SK-N-SH (cell line): ENCODE results near the gene GDI2. TPM values are rescaled to one million over a fixed set of nuclear protein-coding genes. Genes with fewer than 3 reads are reported as not detected.

ENCODE experiments used
- CTCF ChIA-PET: fragments of 300-600, 350-600 bp; formaldehyde crosslinking; extraction: SDS; loops from one replicate; lab custom pipeline; 2021; lab: Yijun Ruan, JAX
- POLR2A ChIA-PET: fragments of 350-600 bp; sonication (Branson Sonifier 250); formaldehyde crosslinking; extraction: SDS; loops from one replicate; lab custom pipeline; 2020; ENCODE audit warnings: antibody characterized with exemption, inconsistent platforms; lab: Yijun Ruan, JAX
- DNase-seq: peaks from one replicate; pipeline ENCODE4 v3.0.0; 2012
- H2AFZ ChIP-seq: fragments of 200-600 bp; sonication (generic); 2 replicates; pipeline ENCODE4 v1.8.1; 2016; ENCODE audit warnings: antibody characterized with exemption, mild to moderate bottlenecking, low read depth
- H3F3A ChIP-seq: fragments of 200-600 bp; sonication (generic); replicated peaks from 2 replicates; pipeline ENCODE3; 2016; ENCODE audit warnings: antibody characterized with exemption, mild to moderate bottlenecking; ENCODE audit not compliant: insufficient read depth
- H3K27ac ChIP-seq, 2 experiments: fragments of 200-500 bp in 1 of 2; fragments of 200-600 bp in 1 of 2; sonication (Bioruptor generic) in 1 of 2; sonication (generic), shearing (Covaris generic) in 1 of 2; 2 replicates each; pipeline versions ENCODE4 v1.5.1 to v1.6.1; 2014 to 2016; ENCODE audit warnings: low read depth in 2 of 2, inconsistent platforms in 1 of 2, low read length in 1 of 2, mild to moderate bottlenecking in 1 of 2, mixed read lengths in 1 of 2
- H3K27me3 ChIP-seq: fragments of 200-600 bp; sonication (generic), shearing (Covaris generic); 2 replicates; pipeline ENCODE4 v1.6.1; 2016; ENCODE audit warnings: mixed run types; ENCODE audit not compliant: insufficient read depth
- H3K36me3 ChIP-seq, 2 experiments: fragments of 200-500 bp in 1 of 2; fragments of 200-600 bp in 1 of 2; sonication (Bioruptor generic) in 1 of 2; sonication (generic) in 1 of 2; replicated peaks in 1 of 2; 2 replicates each; pipeline versions ENCODE3 to v1.5.1; 2014 to 2016; ENCODE audit warnings: low read length in 1 of 2, mild to moderate bottlenecking in 1 of 2; ENCODE audit not compliant: insufficient read depth in 2 of 2, control insufficient read depth in 1 of 2
- H3K4me1 ChIP-seq, 2 experiments: fragments of 200-500 bp in 1 of 2; fragments of 200-600 bp in 1 of 2; sonication (Bioruptor generic) in 1 of 2; sonication (generic), shearing (Covaris generic) in 1 of 2; 2 replicates each; pipeline versions ENCODE4 v1.5.1 to v1.6.1; 2014 to 2016; ENCODE audit warnings: low read depth in 1 of 2, low read length in 1 of 2, mixed run types in 1 of 2; ENCODE audit not compliant: insufficient read depth in 2 of 2, control insufficient read depth in 1 of 2
- H3K4me2 ChIP-seq: fragments of 200-600 bp; sonication (generic), shearing (Covaris generic); 2 replicates; pipeline ENCODE4 v1.6.1; 2017; ENCODE audit warnings: mixed run types
- H3K4me3 ChIP-seq, 2 experiments: fragments of 200-500 bp in 1 of 2; fragments of 200-600 bp in 1 of 2; sonication (Bioruptor generic) in 1 of 2; sonication (generic), shearing (Covaris generic) in 1 of 2; 2 replicates each; pipeline versions ENCODE4 v1.5.1 to v1.8.1; 2014 to 2016; ENCODE audit warnings: low read depth in 2 of 2, inconsistent platforms in 1 of 2, low read length in 1 of 2, mild to moderate bottlenecking in 1 of 2, mixed read lengths in 1 of 2, moderate library complexity in 1 of 2
- H3K79me2 ChIP-seq: fragments of 200-600 bp; sonication (generic); 2 replicates; pipeline ENCODE4 v1.8.1; 2017; ENCODE audit warnings: mild to moderate bottlenecking; ENCODE audit not compliant: insufficient read depth
- H3K9ac ChIP-seq: fragments of 200-600 bp; sonication (generic); 2 replicates; pipeline ENCODE4 v1.6.1; 2017; ENCODE audit warnings: mixed run types
- H3K9me2 ChIP-seq: fragments of 200-600 bp; sonication (generic); 2 replicates; pipeline ENCODE4 v1.6.1; 2017; ENCODE audit warnings: mixed run types
- H3K9me3 ChIP-seq: fragments of 200-600 bp; sonication (generic); 2 replicates; pipeline ENCODE4 v1.6.1; 2017; ENCODE audit warnings: mixed run types, mild to moderate bottlenecking, moderate library complexity
- H4K20me1 ChIP-seq: fragments of 200-600 bp; sonication (generic); 2 replicates; pipeline ENCODE4 v1.6.1; 2017; ENCODE audit warnings: mild to moderate bottlenecking, mixed run types; ENCODE audit not compliant: insufficient read depth
- ELF1 ChIP-seq: IDR thresholded peaks from 2 replicates; pipeline ENCODE4 v1.4.0; 2012
- EP300 ChIP-seq, 2 experiments: IDR thresholded peaks; 2 replicates each; pipeline versions ENCODE4 v1.4.0 to v1.6.1; 2012; ENCODE audit warnings: borderline replicate concordance in 1 of 2, low read depth in 1 of 2, low read length in 1 of 2
- FOXJ3 ChIP-seq: sonication (generic); formaldehyde crosslinking; IDR thresholded peaks from 2 replicates; pipeline ENCODE4 v1.5.1; 2020; ENCODE audit warnings: mild to moderate bottlenecking, missing genetic modification reagents
- FOXM1 ChIP-seq: IDR thresholded peaks from 2 replicates; pipeline ENCODE4 v1.4.0; 2012; ENCODE audit warnings: low read depth, mild to moderate bottlenecking
- GATA2 ChIP-seq: sonication (generic); formaldehyde crosslinking; IDR thresholded peaks from 2 replicates; pipeline ENCODE4 v1.5.0; 2020; ENCODE audit warnings: mild to moderate bottlenecking, missing genetic modification reagents
- IRF3 ChIP-seq: fragments of 150-350 bp; IDR thresholded peaks from 2 replicates; pipeline ENCODE4 v1.6.1; 2016; ENCODE audit warnings: mild to moderate bottlenecking, low read depth, low read length
- MXI1 ChIP-seq: IDR thresholded peaks from 2 replicates; pipeline ENCODE4 v1.6.1; 2012; ENCODE audit warnings: mild to moderate bottlenecking, low read depth, low read length, improper control_type of control experiment
- NFIC ChIP-seq: IDR thresholded peaks from 2 replicates; pipeline ENCODE4 v1.4.0; 2012; ENCODE audit warnings: borderline replicate concordance
- PBX3 ChIP-seq: IDR thresholded peaks from 2 replicates; pipeline ENCODE4; 2012
- POLR2AphosphoS5 ChIP-seq: IDR thresholded peaks from 2 replicates; pipeline ENCODE4 v1.6.1; 2012; ENCODE audit warnings: low read depth, low read length
- RCOR1 ChIP-seq: fragments of 150-350 bp; IDR thresholded peaks from 2 replicates; pipeline ENCODE4 v1.6.1; 2017; ENCODE audit warnings: antibody characterized with exemption, low read length
- RFX5 ChIP-seq: IDR thresholded peaks from 2 replicates; pipeline ENCODE4 v1.6.1; 2012; ENCODE audit warnings: mild to moderate bottlenecking, improper control_type of control experiment, low read length
- RXRA ChIP-seq: IDR thresholded peaks from 2 replicates; pipeline ENCODE4 v1.4.0; 2012; ENCODE audit warnings: low read depth, mild to moderate bottlenecking, borderline replicate concordance
- SMC3 ChIP-seq: IDR thresholded peaks from 2 replicates; pipeline ENCODE4 v1.6.1; 2012; ENCODE audit warnings: low read depth, low read length, improper control_type of control experiment
- TAF1 ChIP-seq: IDR thresholded peaks from 2 replicates; pipeline ENCODE4 v1.6.1; 2012; ENCODE audit warnings: low read depth, mild to moderate bottlenecking, low read length, moderate library complexity, borderline replicate concordance
- TCF12 ChIP-seq: IDR thresholded peaks from 2 replicates; pipeline ENCODE4 v1.4.0; 2012
- WGBS: methylation state at CpG from one replicate; pipeline ENCODE4 v1.1.6; 2017; ENCODE audit warnings: low lambda C conversion rate; 5-methylcytosine and 5-hydroxymethylcytosine counted together
- polyA plus RNA-seq, 3 experiments: library from polyadenylated mRNA; depleted of rRNA; stranded (reverse); fragments of >200 nt; gene quantifications; 2 replicates each; pipeline ENCODE4 v1.2.3, GENCODE V29; 2012
- TF ChIP-seq, protein P1 (sequence below): IDR thresholded peaks from 2 replicates; pipeline ENCODE4 v1.4.0; 2012; ENCODE audit warnings: low read depth
- TF ChIP-seq, protein P2 (sequence below): IDR thresholded peaks from 2 replicates; pipeline ENCODE4 v1.6.1; 2012; ENCODE audit warnings: mild to moderate bottlenecking, low read depth, low read length, moderate library complexity

Gene GDI2
- polyA plus RNA-seq, 1 of the 3 experiments (the other 2 are of a cell fraction), result 94.3 TPM

- H3K9me3 ChIP-seq, result no peaks in the 10 kb centered on the region
- H2AFZ ChIP-seq, result no peak overlapping the region
- H3K27ac ChIP-seq, result no peak overlapping the region
- no peaks in the 10 kb centered on the region for H3K9me2 ChIP-seq
- CTCF ChIA-PET, result no interaction called here
- H4K20me1 ChIP-seq, result peaks cover 71% of the 10 kb centered on the region
- H3K79me2 ChIP-seq, result peaks cover 100% of the 10 kb centered on the region
- H3F3A ChIP-seq, result peaks cover 19% of the 10 kb centered on the region
- 96% methylated on average over 8 of the region's 8 CpGs for WGBS
- no peak overlapping the region for H3K4me2 ChIP-seq
- H3K27me3 ChIP-seq, result no peaks in the 10 kb centered on the region
- POLR2A ChIA-PET, result no interaction called here
- TF ChIP-seq ELF1, result no peak
- TF ChIP-seq RCOR1, result no peak
- TF ChIP-seq NFIC, result no peak
- TF ChIP-seq GATA2 (CRISPR knock-in tag), result no peak
- no peak for TF ChIP-seq MXI1
- no peak for TF ChIP-seq FOXM1
- TF ChIP-seq IRF3, result no peak
- TF ChIP-seq TCF12, result no peak
- no peak for TF ChIP-seq EP300 (IDR thresholded peaks at IDR 0.05; ENCODE audit: borderline replicate concordance in 1 of 2, low read depth in 1 of 2, low read length in 1 of 2)
- TF ChIP-seq, protein P1, sequence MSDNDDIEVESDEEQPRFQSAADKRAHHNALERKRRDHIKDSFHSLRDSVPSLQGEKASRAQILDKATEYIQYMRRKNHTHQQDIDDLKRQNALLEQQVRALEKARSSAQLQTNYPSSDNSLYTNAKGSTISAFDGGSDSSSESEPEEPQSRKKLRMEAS, result no peak
- no peak for TF ChIP-seq RXRA
- no peak for TF ChIP-seq PBX3
- no peak for TF ChIP-seq FOXJ3 (CRISPR knock-in tag)
- TF ChIP-seq RFX5, result no peak
- TF ChIP-seq POLR2AphosphoS5, result no peak
- TF ChIP-seq, protein P2, sequence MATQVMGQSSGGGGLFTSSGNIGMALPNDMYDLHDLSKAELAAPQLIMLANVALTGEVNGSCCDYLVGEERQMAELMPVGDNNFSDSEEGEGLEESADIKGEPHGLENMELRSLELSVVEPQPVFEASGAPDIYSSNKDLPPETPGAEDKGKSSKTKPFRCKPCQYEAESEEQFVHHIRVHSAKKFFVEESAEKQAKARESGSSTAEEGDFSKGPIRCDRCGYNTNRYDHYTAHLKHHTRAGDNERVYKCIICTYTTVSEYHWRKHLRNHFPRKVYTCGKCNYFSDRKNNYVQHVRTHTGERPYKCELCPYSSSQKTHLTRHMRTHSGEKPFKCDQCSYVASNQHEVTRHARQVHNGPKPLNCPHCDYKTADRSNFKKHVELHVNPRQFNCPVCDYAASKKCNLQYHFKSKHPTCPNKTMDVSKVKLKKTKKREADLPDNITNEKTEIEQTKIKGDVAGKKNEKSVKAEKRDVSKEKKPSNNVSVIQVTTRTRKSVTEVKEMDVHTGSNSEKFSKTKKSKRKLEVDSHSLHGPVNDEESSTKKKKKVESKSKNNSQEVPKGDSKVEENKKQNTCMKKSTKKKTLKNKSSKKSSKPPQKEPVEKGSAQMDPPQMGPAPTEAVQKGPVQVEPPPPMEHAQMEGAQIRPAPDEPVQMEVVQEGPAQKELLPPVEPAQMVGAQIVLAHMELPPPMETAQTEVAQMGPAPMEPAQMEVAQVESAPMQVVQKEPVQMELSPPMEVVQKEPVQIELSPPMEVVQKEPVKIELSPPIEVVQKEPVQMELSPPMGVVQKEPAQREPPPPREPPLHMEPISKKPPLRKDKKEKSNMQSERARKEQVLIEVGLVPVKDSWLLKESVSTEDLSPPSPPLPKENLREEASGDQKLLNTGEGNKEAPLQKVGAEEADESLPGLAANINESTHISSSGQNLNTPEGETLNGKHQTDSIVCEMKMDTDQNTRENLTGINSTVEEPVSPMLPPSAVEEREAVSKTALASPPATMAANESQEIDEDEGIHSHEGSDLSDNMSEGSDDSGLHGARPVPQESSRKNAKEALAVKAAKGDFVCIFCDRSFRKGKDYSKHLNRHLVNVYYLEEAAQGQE, result no peak
- no peak for TF ChIP-seq TAF1
- no peak for TF ChIP-seq SMC3
- H3K36me3 ChIP-seq, result peaks cover 15 to 77% of the 10 kb centered on the region in 2 experiments
- H3K9ac ChIP-seq, result no peak overlapping the region
- H3K4me1 ChIP-seq, result peaks cover 0 to 13% of the 10 kb centered on the region in 2 experiments; a peak in 2 of 4 replicates
- no peak for DNase-seq
- H3K4me3 ChIP-seq, result no peak overlapping the region
Measured at GRCh38 chr10:5774987-5775620, 38.1 kb downstream of the GDI2 start.
